Activated CD4-positive, alpha-beta T cell treated with anti-CD3 and anti-CD28 coated beads for 36 hours (primary cell): Measurements from ENCODE around the gene AMBRA1. TPM values are rescaled to one million over a fixed set of nuclear protein-coding genes. Genes with fewer than 3 reads are reported as not detected.

ENCODE experiments used
- ATAC-seq: fragments of 200-7000 bp; cut with Tn5 transposase; one replicate; pipeline ENCODE4 v1.10.0; 2021; ENCODE audit warnings: mild to moderate bottlenecking, moderate library complexity
- CTCF ChIA-PET: fragments of 350-600 bp; sonication (Branson Sonifier 250); formaldehyde crosslinking; loops from one replicate; lab custom pipeline; 2021; ENCODE audit warnings: antibody characterized with exemption; lab: Charles Lee
- POLR2A ChIA-PET: fragments of 350-600 bp; sonication (Branson Sonifier 250); formaldehyde crosslinking; loops from one replicate; lab custom pipeline; 2021; ENCODE audit warnings: antibody characterized with exemption, inconsistent platforms; lab: Charles Lee
- DNase-seq: peaks from one replicate; pipeline ENCODE4 v3.0.0-alpha.2; 2020
- H3K27ac Mint-ChIP-seq: one replicate; pipeline ENCODE4 v1.8.0; 2021; ENCODE audit warnings: mixed read lengths
- H3K27me3 Mint-ChIP-seq: one replicate; pipeline ENCODE4 v1.8.0; 2021; ENCODE audit warnings: mixed read lengths
- H3K36me3 Mint-ChIP-seq: one replicate; pipeline ENCODE4 v1.8.0; 2021; ENCODE audit warnings: low read depth, mixed read lengths
- H3K4me1 Mint-ChIP-seq: one replicate; pipeline ENCODE4 v1.8.0; 2021; ENCODE audit warnings: mixed read lengths
- H3K4me3 Mint-ChIP-seq: one replicate; pipeline ENCODE4 v1.8.0; 2021; ENCODE audit warnings: mild to moderate bottlenecking, moderate library complexity, mixed read lengths
- H3K9me3 Mint-ChIP-seq: one replicate; pipeline ENCODE4 v1.8.0; 2021; ENCODE audit warnings: low read depth, mixed read lengths
- intact Hi-C, 2 experiments: fragments of 100-400 bp; cut with DNase I in 1 of 2; cut with micrococcal nuclease in 1 of 2; formaldehyde crosslinking; loops; one replicate each; pipeline versions ENCODE4 v1.14.2 to v1.15.1; 2022 to 2024; cut with DNase I, micrococcal nuclease
- total RNA-seq, 2 experiments: library from RNA; stranded (reverse); gene quantifications; one replicate each; pipeline ENCODE4 v1.2.3, GENCODE V29; 2021

The AMBRA1 gene
- total RNA-seq, 2 experiments from 2014 or later, result 24.8 to 26.4 TPM

GRCh38 chr11:46489656-46490560, 103.9 kb downstream of the AMBRA1 start:
- ATAC-seq (peak; percentile 60), DNase-seq (peak; percentile 51)
- Mint-ChIP-seq H3K4me3 (no peak overlapping the region), H3K4me1 (peaks cover 4% of the 10 kb centered on the region), H3K9me3 (no peaks in the 10 kb centered on the region), H3K27me3 (no peaks in the 10 kb centered on the region), H3K27ac (no peak overlapping the region), H3K36me3 (peaks cover 9% of the 10 kb centered on the region)
- intact Hi-C loops, result loop anchor here (1.0 to 2.0 kb wide), 3 partner anchors 39 to 127 kb away; partner anchors contain the start of genes ATG13 (in 1 of the 2) and HARBI1 (in 1 of the 2)
- ChIA-PET CTCF (interaction anchor here (0.6 to 3.5 kb wide), 28 partner anchors 8 to 549 kb away, joined by 3 to 30 read pairs (median 5); partner anchors contain the start of genes ATG13 and HARBI1), POLR2A (no interaction called here)

GRCh38 chr11:46485856-46486443, 107.9 kb downstream of the AMBRA1 start:
- H3K36me3 Mint-ChIP-seq, result peaks cover 3% of the 10 kb centered on the region
- peaks cover 6% of the 10 kb centered on the region for H3K4me1 Mint-ChIP-seq
- H3K27ac Mint-ChIP-seq, result no peak overlapping the region
- DNase-seq, result no peak
- POLR2A ChIA-PET, result no interaction called here
- H3K9me3 Mint-ChIP-seq, result no peaks in the 10 kb centered on the region
- no peak overlapping the region for H3K4me3 Mint-ChIP-seq
- ATAC-seq, result no peak
- H3K27me3 Mint-ChIP-seq, result no peaks in the 10 kb centered on the region
- CTCF ChIA-PET, result no interaction called here
- intact Hi-C loops, result no loop called here

GRCh38 chr11:46484101-46484500, 109.7 kb downstream of the AMBRA1 start:
- ChIA-PET CTCF (interaction anchor here (1.0 kb wide), 1 partner anchor 11 kb away, joined by 3 read pairs; no protein-coding TSS in a partner anchor), POLR2A (no interaction called here)

GRCh38 chr11:46480909-46481308, 112.9 kb downstream of the AMBRA1 start:
- no peak for ATAC-seq

More at GRCh38 chr11:46484101-46484500, 109.7 kb downstream of the AMBRA1 start:
- Mint-ChIP-seq H3K4me1 (peaks cover 2% of the 10 kb centered on the region), H3K27me3 (no peaks in the 10 kb centered on the region), H3K36me3 (peaks cover 3% of the 10 kb centered on the region), H3K4me3 (no peak overlapping the region), H3K27ac (no peak overlapping the region), H3K9me3 (no peaks in the 10 kb centered on the region)
- ATAC-seq, result no peak
- intact Hi-C loops, result no loop called here
- DNase-seq, result no peak

GRCh38 chr11:46480166-46480726, 113.6 kb downstream of the AMBRA1 start:
- peaks cover 2% of the 10 kb centered on the region for H3K36me3 Mint-ChIP-seq
- H3K9me3 Mint-ChIP-seq, result no peaks in the 10 kb centered on the region
- no peak for DNase-seq
- H3K27me3 Mint-ChIP-seq, result no peaks in the 10 kb centered on the region
- CTCF ChIA-PET, result interaction anchor here (3.9 kb wide), 1 partner anchor 11 kb away, joined by 23 read pairs; no protein-coding TSS in a partner anchor
- peaks cover 21% of the 10 kb centered on the region for H3K4me1 Mint-ChIP-seq
- H3K27ac Mint-ChIP-seq, result no peak overlapping the region
- POLR2A ChIA-PET, result no interaction called here
- intact Hi-C loops, result no loop called here
- ATAC-seq, result no peak
- no peak overlapping the region for H3K4me3 Mint-ChIP-seq

More at GRCh38 chr11:46480909-46481308, 112.9 kb downstream of the AMBRA1 start:
- ChIA-PET CTCF (interaction anchor here (3.9 kb wide), 1 partner anchor 10 kb away, joined by 23 read pairs; no protein-coding TSS in a partner anchor), POLR2A (no interaction called here)
- DNase-seq, result no peak
- H3K4me3 Mint-ChIP-seq, result no peak overlapping the region
- no peak overlapping the region for H3K27ac Mint-ChIP-seq
- intact Hi-C loops, result no loop called here
- peaks cover 14% of the 10 kb centered on the region for H3K4me1 Mint-ChIP-seq
- peaks cover 2% of the 10 kb centered on the region for H3K36me3 Mint-ChIP-seq
- H3K9me3 Mint-ChIP-seq, result no peaks in the 10 kb centered on the region
- H3K27me3 Mint-ChIP-seq, result no peaks in the 10 kb centered on the region

GRCh38 chr11:46479601-46480000, 114.2 kb downstream of the AMBRA1 start:
- ATAC-seq (no peak), DNase-seq (no peak)
- H3K9me3 Mint-ChIP-seq, result no peaks in the 10 kb centered on the region
- H3K27me3 Mint-ChIP-seq, result no peaks in the 10 kb centered on the region
- peaks cover 26% of the 10 kb centered on the region for H3K4me1 Mint-ChIP-seq
- peaks cover 5% of the 10 kb centered on the region for H3K36me3 Mint-ChIP-seq
- CTCF ChIA-PET, result interaction anchor here (3.9 kb wide), 1 partner anchor 11 kb away, joined by 23 read pairs; no protein-coding TSS in a partner anchor
- intact Hi-C loops, result no loop called here
- H3K4me3 Mint-ChIP-seq, result no peak overlapping the region
- no peak overlapping the region for H3K27ac Mint-ChIP-seq
- POLR2A ChIA-PET, result no interaction called here

- Mint-ChIP-seq H3K4me3 (no peak overlapping the region), H3K27ac (no peak overlapping the region), H3K36me3 (peaks cover 5% of the 10 kb centered on the region), H3K9me3 (no peaks in the 10 kb centered on the region), H3K27me3 (no peaks in the 10 kb centered on the region), H3K4me1 (peaks cover 30% of the 10 kb centered on the region)
- no peak for ATAC-seq
- DNase-seq, result no peak
- intact Hi-C loops, result no loop called here
- POLR2A ChIA-PET, result interaction anchor here (0.6 kb wide), 1 partner anchor 332 kb away, joined by 4 read pairs; no protein-coding TSS in a partner anchor
- CTCF ChIA-PET, result interaction anchor here (0.6 to 2.5 kb wide), 4 partner anchors 8 to 51 kb away, joined by 3 to 13 read pairs (median 6); no protein-coding TSS in a partner anchor
Measured at GRCh38 chr11:46478196-46478595, 115.6 kb downstream of the AMBRA1 start.

- CTCF ChIA-PET, result interaction anchor here (0.6 to 2.5 kb wide), 5 partner anchors 13 to 164 kb away, joined by 3 to 13 read pairs (median 5); no protein-coding TSS in a partner anchor
- intact Hi-C loops, result no loop called here
- H3K27ac Mint-ChIP-seq, result no peak overlapping the region
- POLR2A ChIA-PET, result interaction anchor here (0.7 kb wide), 1 partner anchor 203 kb away, joined by 5 read pairs; no protein-coding TSS in a partner anchor
- DNase-seq, result no peak
- H3K9me3 Mint-ChIP-seq, result no peaks in the 10 kb centered on the region
- ATAC-seq, result no peak
- H3K36me3 Mint-ChIP-seq, result peaks cover 5% of the 10 kb centered on the region
- no peaks in the 10 kb centered on the region for H3K27me3 Mint-ChIP-seq
- H3K4me1 Mint-ChIP-seq, result peaks cover 35% of the 10 kb centered on the region
- no peak overlapping the region for H3K4me3 Mint-ChIP-seq
Measured at GRCh38 chr11:46477136-46477535, 116.7 kb downstream of the AMBRA1 start.

GRCh38 chr11:46475926-46476545, 117.8 kb downstream of the AMBRA1 start:
- CTCF ChIA-PET, result interaction anchor here (0.5 to 2.5 kb wide), 4 partner anchors 14 to 25 kb away, joined by 3 to 13 read pairs (median 4); no protein-coding TSS in a partner anchor
- intact Hi-C loops, result no loop called here
- Mint-ChIP-seq H3K9me3 (no peaks in the 10 kb centered on the region), H3K27ac (peak overlapping the region; percentile 67), H3K4me1 (peaks cover 35% of the 10 kb centered on the region), H3K4me3 (no peak overlapping the region), H3K27me3 (no peaks in the 10 kb centered on the region), H3K36me3 (peaks cover 5% of the 10 kb centered on the region)
- ATAC-seq, result peak; percentile 59
- DNase-seq, result no peak
- POLR2A ChIA-PET, result interaction anchor here (0.6 kb wide), 1 partner anchor 614 kb away, joined by 3 read pairs; no protein-coding TSS in a partner anchor

- no peak for DNase-seq
- Mint-ChIP-seq H3K4me3 (no peak overlapping the region), H3K36me3 (peaks cover 5% of the 10 kb centered on the region), H3K27ac (no peak overlapping the region), H3K27me3 (no peaks in the 10 kb centered on the region), H3K4me1 (peaks cover 35% of the 10 kb centered on the region), H3K9me3 (no peaks in the 10 kb centered on the region)
- ChIA-PET CTCF (no interaction called here), POLR2A (no interaction called here)
- ATAC-seq, result peak; percentile 62
- intact Hi-C loops, result no loop called here
Measured at GRCh38 chr11:46475051-46475925, 118.5 kb downstream of the AMBRA1 start.
